ENCODE data around the gene TAF1C.
A peak's percentile ranks its signal among the peaks of the same experiment; 100 is the strongest.

The TAF1C gene

GRCh38 chr16:84182680-84183571 lies 3.9 kb downstream of the TAF1C start:
- no peak for DNase-seq

GRCh38 chr16:84182104-84182503 lies 4.8 kb downstream of the TAF1C start:
- DNase-seq = no peak

- no peak for DNase-seq
Measured at GRCh38 chr16:84181144-84181915, 5.5 kb downstream of the TAF1C start.

GRCh38 chr16:84180519-84181140 lies 6.2 kb downstream of the TAF1C start:
- DNase-seq = no peak

GRCh38 chr16:84179612-84180320 lies 7.1 kb downstream of the TAF1C start:
- DNase-seq = no peak

GRCh38 chr16:84178892-84179611 lies 7.8 kb downstream of the TAF1C start:
- DNase-seq = no peak

GRCh38 chr16:84178146-84178765 lies 8.6 kb downstream of the TAF1C start:
- no peak for DNase-seq

GRCh38 chr16:84177741-84178073 lies 9.2 kb downstream of the TAF1C start:
- DNase-seq = no peak

GRCh38 chr16:84176192-84177053 lies 10.4 kb downstream of the TAF1C start:
- DNase-seq = no peak

- peak; percentile 27 for DNase-seq
Measured at GRCh38 chr16:84175350-84176081, 11.3 kb downstream of the TAF1C start.

GRCh38 chr16:84174396-84174795 lies 12.5 kb downstream of the TAF1C start:
- DNase-seq = no peak

GRCh38 chr16:84169765-84170310 lies 17.0 kb downstream of the TAF1C start:
- DNase-seq = no peak

GRCh38 chr16:84166796-84167695 lies 19.8 kb downstream of the TAF1C start:
- no peak for DNase-seq

- DNase-seq = no peak
Measured at GRCh38 chr16:84165746-84166145, 21.1 kb downstream of the TAF1C start.

GRCh38 chr16:84161801-84162200 lies 25.1 kb downstream of the TAF1C start:
- no peak for DNase-seq

- no peak for DNase-seq
Measured at GRCh38 chr16:84161037-84161436, 25.8 kb downstream of the TAF1C start.

GRCh38 chr16:84159800-84160199 lies 27.1 kb downstream of the TAF1C start:
- DNase-seq = no peak

- no peak for DNase-seq
Measured at GRCh38 chr16:84159007-84159406, 27.9 kb downstream of the TAF1C start.

- no peak for DNase-seq
Measured at GRCh38 chr16:84156342-84156784, 30.5 kb downstream of the TAF1C start.
